ENCODE data around the gene TMEM131.
"Not testable (repeated sequence)": the region's sequence is repeated elsewhere in the genome, so short reads cannot be mapped to it uniquely, and the experiment has no call there.

TMEM131 gene

DNA sequence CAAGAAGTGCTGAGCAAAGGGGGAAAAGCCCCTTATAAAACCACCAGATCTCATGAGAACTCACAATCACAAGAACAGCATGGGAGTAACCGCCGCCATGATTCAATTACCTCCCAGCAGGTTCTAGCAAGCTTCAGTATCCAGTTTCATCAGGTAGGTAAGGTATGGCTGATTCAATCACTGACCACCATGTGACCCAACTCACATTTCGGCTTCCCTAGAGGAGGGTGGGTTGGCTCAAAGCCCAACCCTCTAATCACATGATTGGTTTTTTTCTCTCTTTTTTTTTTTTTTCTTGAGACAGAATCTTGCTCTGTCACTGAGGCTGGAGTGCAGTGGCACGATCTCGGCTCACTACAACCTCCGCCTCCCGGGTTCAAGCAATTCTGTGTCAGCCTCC, 78.1 kb downstream of the TMEM131 start:
- H2AK5ac ChIP-seq (ENCODE audit: low read length, severe bottlenecking); H3K4me2 ChIP-seq (ENCODE audit: low read length, poor library complexity, severe bottlenecking); H3K14ac ChIP-seq (ENCODE audit: low read length in 2 of 2); DNase-seq; H3K4me1 ChIP-seq (ENCODE audit: control insufficient read depth, insufficient read depth, low read depth, low read length); H3K4me3 ChIP-seq (ENCODE audit: insufficient read depth in 1 of 2, low read depth in 1 of 2, low read length in 2 of 2); H2AFZ ChIP-seq (ENCODE audit: low read depth, low read length); H2BK15ac ChIP-seq (ENCODE audit: low read depth, poor library complexity, severe bottlenecking); H3K27ac ChIP-seq (ENCODE audit: low read length, poor library complexity, severe bottlenecking); H3K23ac ChIP-seq (ENCODE audit: low read length in 2 of 2); H3K18ac ChIP-seq (ENCODE audit: low read depth in 1 of 2, low read length in 2 of 2); H3K27me3 ChIP-seq (ENCODE audit: control insufficient read depth in 1 of 2, insufficient read depth in 1 of 2, low read length in 2 of 2); H2BK120ac ChIP-seq (ENCODE audit: low read depth, low read length); H4K91ac ChIP-seq (ENCODE audit: low read length); H2BK5ac ChIP-seq (ENCODE audit: low read depth, low read length, poor library complexity, severe bottlenecking); H2BK12ac ChIP-seq (ENCODE audit: low read length in 2 of 2); H3K9ac ChIP-seq (ENCODE audit: low read length); H3K4ac ChIP-seq (ENCODE audit: low read depth in 1 of 2, low read length in 2 of 2); H4K8ac ChIP-seq (ENCODE audit: low read length): not testable (repeated sequence)
- peaks cover 0 to 31% of the 10 kb centered on the region in 2 experiments for H3K36me3 ChIP-seq (ENCODE audit: control insufficient read depth in 1 of 2, insufficient read depth in 2 of 2, low read depth in 1 of 2, low read length in 2 of 2)
- WGBS: 95% methylated on average over 7 of the region's 7 CpGs
- H3K9me3 ChIP-seq (ENCODE audit: control insufficient read depth, low read length): peaks cover 20% of the 10 kb centered on the region
- H3K79me1 ChIP-seq (replicated peaks; ENCODE audit: low read length, poor library complexity, severe bottlenecking): peaks cover 26% of the 10 kb centered on the region

GRCh38 chr2:97914691-97915213, 81.0 kb downstream of the TMEM131 start:
- 90% methylated on average over 2 of the region's 5 CpGs for WGBS
- no peak overlapping the region for H2AK5ac ChIP-seq (ENCODE audit: low read length, severe bottlenecking)
- H2BK12ac ChIP-seq (ENCODE audit: low read length in 2 of 2): no peak overlapping the region
- no peak overlapping the region for H3K23ac ChIP-seq (ENCODE audit: low read length in 2 of 2)
- DNase-seq: no peak
- H3K4me1 ChIP-seq (ENCODE audit: control insufficient read depth, insufficient read depth, low read depth, low read length): no peaks in the 10 kb centered on the region
- peaks cover 13% of the 10 kb centered on the region for H3K9me3 ChIP-seq (ENCODE audit: control insufficient read depth, low read length)
- H3K4me2 ChIP-seq (ENCODE audit: low read length, poor library complexity, severe bottlenecking): no peak overlapping the region
- no peak overlapping the region for H2BK5ac ChIP-seq (ENCODE audit: low read depth, low read length, poor library complexity, severe bottlenecking)
- H3K27ac ChIP-seq (ENCODE audit: low read length, poor library complexity, severe bottlenecking): no peak overlapping the region
- no peak overlapping the region for H2AFZ ChIP-seq (ENCODE audit: low read depth, low read length)
- H3K14ac ChIP-seq (ENCODE audit: low read length in 2 of 2): no peak overlapping the region
- no peak overlapping the region for H4K8ac ChIP-seq (ENCODE audit: low read length)
- no peak overlapping the region for H3K4me3 ChIP-seq (ENCODE audit: insufficient read depth in 1 of 2, low read depth in 1 of 2, low read length in 2 of 2)
- no peak overlapping the region for H3K18ac ChIP-seq (ENCODE audit: low read depth in 1 of 2, low read length in 2 of 2)
- H3K79me1 ChIP-seq (replicated peaks; ENCODE audit: low read length, poor library complexity, severe bottlenecking): peaks cover 20% of the 10 kb centered on the region
- no peak overlapping the region for H2BK120ac ChIP-seq (ENCODE audit: low read depth, low read length)
- H3K27me3 ChIP-seq (ENCODE audit: control insufficient read depth in 1 of 2, insufficient read depth in 1 of 2, low read length in 2 of 2): no peaks in the 10 kb centered on the region
- no peak overlapping the region for H4K91ac ChIP-seq (ENCODE audit: low read length)
- H3K4ac ChIP-seq (ENCODE audit: low read depth in 1 of 2, low read length in 2 of 2): no peak overlapping the region
- no peak overlapping the region for H3K9ac ChIP-seq (ENCODE audit: low read length)
- H2BK15ac ChIP-seq (ENCODE audit: low read depth, poor library complexity, severe bottlenecking): no peak overlapping the region
- peaks cover 0 to 9% of the 10 kb centered on the region in 2 experiments for H3K36me3 ChIP-seq (ENCODE audit: control insufficient read depth in 1 of 2, insufficient read depth in 2 of 2, low read depth in 1 of 2, low read length in 2 of 2)

DNA sequence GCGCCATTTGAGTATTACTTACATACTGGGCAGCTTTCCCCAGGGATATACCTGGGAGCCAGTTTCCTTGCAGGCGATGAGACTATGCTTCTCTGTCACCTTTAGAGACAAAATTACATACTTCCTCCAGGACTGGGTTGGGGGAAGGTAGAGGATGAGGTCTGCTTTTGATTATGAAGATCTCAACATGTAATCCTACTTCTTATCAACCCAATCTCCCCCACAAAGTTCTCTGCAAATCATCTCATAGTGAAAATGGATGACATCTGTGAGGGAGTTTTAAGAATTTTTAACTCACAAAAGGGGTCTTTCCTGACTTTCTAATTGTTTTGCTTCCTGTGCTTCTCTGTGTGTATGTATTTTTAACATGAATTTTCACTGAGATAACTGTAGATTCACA, 81.9 kb downstream of the TMEM131 start:
- no peak overlapping the region for H3K4ac ChIP-seq (ENCODE audit: low read depth in 1 of 2, low read length in 2 of 2)
- no peak overlapping the region for H2BK5ac ChIP-seq (ENCODE audit: low read depth, low read length, poor library complexity, severe bottlenecking)
- no peak overlapping the region for H2BK12ac ChIP-seq (ENCODE audit: low read length in 2 of 2)
- H4K8ac ChIP-seq (ENCODE audit: low read length): no peak overlapping the region
- no peak for DNase-seq
- H3K4me1 ChIP-seq (ENCODE audit: control insufficient read depth, insufficient read depth, low read depth, low read length): no peaks in the 10 kb centered on the region
- H3K27ac ChIP-seq (ENCODE audit: low read length, poor library complexity, severe bottlenecking): no peak overlapping the region
- peaks cover 0 to 7% of the 10 kb centered on the region in 2 experiments for H3K36me3 ChIP-seq (ENCODE audit: control insufficient read depth in 1 of 2, insufficient read depth in 2 of 2, low read depth in 1 of 2, low read length in 2 of 2)
- H3K27me3 ChIP-seq (ENCODE audit: control insufficient read depth in 1 of 2, insufficient read depth in 1 of 2, low read length in 2 of 2): no peaks in the 10 kb centered on the region
- WGBS: 100% methylated on average over 1 of the region's 2 CpGs
- H3K79me1 ChIP-seq (replicated peaks; ENCODE audit: low read length, poor library complexity, severe bottlenecking): peaks cover 21% of the 10 kb centered on the region
- H2AFZ ChIP-seq (ENCODE audit: low read depth, low read length): no peak overlapping the region
- peaks cover 6% of the 10 kb centered on the region for H3K9me3 ChIP-seq (ENCODE audit: control insufficient read depth, low read length)
- H2BK15ac ChIP-seq (ENCODE audit: low read depth, poor library complexity, severe bottlenecking): no peak overlapping the region
- H4K91ac ChIP-seq (ENCODE audit: low read length): no peak overlapping the region
- no peak overlapping the region for H3K4me2 ChIP-seq (ENCODE audit: low read length, poor library complexity, severe bottlenecking)
- no peak overlapping the region for H3K4me3 ChIP-seq (ENCODE audit: insufficient read depth in 1 of 2, low read depth in 1 of 2, low read length in 2 of 2)
- no peak overlapping the region for H3K14ac ChIP-seq (ENCODE audit: low read length in 2 of 2)
- no peak overlapping the region for H2AK5ac ChIP-seq (ENCODE audit: low read length, severe bottlenecking)
- H3K23ac ChIP-seq (ENCODE audit: low read length in 2 of 2): no peak overlapping the region
- no peak overlapping the region for H2BK120ac ChIP-seq (ENCODE audit: low read depth, low read length)
- H3K18ac ChIP-seq (ENCODE audit: low read depth in 1 of 2, low read length in 2 of 2): no peak overlapping the region
- no peak overlapping the region for H3K9ac ChIP-seq (ENCODE audit: low read length)

GRCh38 chr2:97911922-97912575, 83.7 kb downstream of the TMEM131 start:
- no peak overlapping the region for H3K18ac ChIP-seq (ENCODE audit: low read depth in 1 of 2, low read length in 2 of 2)
- no peak overlapping the region for H3K4me3 ChIP-seq (ENCODE audit: insufficient read depth in 1 of 2, low read depth in 1 of 2, low read length in 2 of 2)
- H3K27me3 ChIP-seq (ENCODE audit: control insufficient read depth in 1 of 2, insufficient read depth in 1 of 2, low read length in 2 of 2): no peaks in the 10 kb centered on the region
- no CpG with 5 or more reads among the region's 1 CpG for WGBS
- peaks cover 0 to 18% of the 10 kb centered on the region in 2 experiments for H3K36me3 ChIP-seq (ENCODE audit: control insufficient read depth in 1 of 2, insufficient read depth in 2 of 2, low read depth in 1 of 2, low read length in 2 of 2)
- no peaks in the 10 kb centered on the region for H3K4me1 ChIP-seq (ENCODE audit: control insufficient read depth, insufficient read depth, low read depth, low read length)
- H2AK5ac ChIP-seq (ENCODE audit: low read length, severe bottlenecking): no peak overlapping the region
- no peak overlapping the region for H4K8ac ChIP-seq (ENCODE audit: low read length)
- H3K9ac ChIP-seq (ENCODE audit: low read length): no peak overlapping the region
- H3K27ac ChIP-seq (ENCODE audit: low read length, poor library complexity, severe bottlenecking): no peak overlapping the region
- H2AFZ ChIP-seq (ENCODE audit: low read depth, low read length): no peak overlapping the region
- H3K23ac ChIP-seq (ENCODE audit: low read length in 2 of 2): no peak overlapping the region
- peak; percentile 29 for DNase-seq
- peaks cover 20% of the 10 kb centered on the region for H3K79me1 ChIP-seq (replicated peaks; ENCODE audit: low read length, poor library complexity, severe bottlenecking)
- no peak overlapping the region for H2BK120ac ChIP-seq (ENCODE audit: low read depth, low read length)
- no peak overlapping the region for H3K14ac ChIP-seq (ENCODE audit: low read length in 2 of 2)
- no peak overlapping the region for H3K4me2 ChIP-seq (ENCODE audit: low read length, poor library complexity, severe bottlenecking)
- no peak overlapping the region for H4K91ac ChIP-seq (ENCODE audit: low read length)
- no peak overlapping the region for H2BK5ac ChIP-seq (ENCODE audit: low read depth, low read length, poor library complexity, severe bottlenecking)
- no peak overlapping the region for H3K4ac ChIP-seq (ENCODE audit: low read depth in 1 of 2, low read length in 2 of 2)
- H3K9me3 ChIP-seq (ENCODE audit: control insufficient read depth, low read length): no peaks in the 10 kb centered on the region
- H2BK15ac ChIP-seq (ENCODE audit: low read depth, poor library complexity, severe bottlenecking): no peak overlapping the region
- no peak overlapping the region for H2BK12ac ChIP-seq (ENCODE audit: low read length in 2 of 2)
